ENCODE data around the gene TBC1D22A.

TBC1D22A gene

DNA sequence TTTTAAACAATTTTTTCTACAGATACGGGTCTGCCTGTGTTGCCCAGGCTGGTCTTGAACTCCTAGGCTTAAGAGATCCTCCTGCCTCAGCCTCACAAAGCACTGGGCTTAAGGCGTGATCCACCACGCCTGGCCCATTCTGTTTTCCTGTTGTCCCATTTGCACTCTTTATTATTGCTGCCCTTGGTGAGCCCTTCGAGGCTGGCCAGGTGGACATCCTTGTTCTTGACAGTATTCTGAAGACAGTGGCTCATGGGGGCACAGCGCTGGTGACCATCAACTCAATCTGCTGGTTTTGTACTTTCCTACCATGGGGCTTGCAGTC is 35.6 kb downstream of the TBC1D22A start:
- DNase-seq: no peak

DNA sequence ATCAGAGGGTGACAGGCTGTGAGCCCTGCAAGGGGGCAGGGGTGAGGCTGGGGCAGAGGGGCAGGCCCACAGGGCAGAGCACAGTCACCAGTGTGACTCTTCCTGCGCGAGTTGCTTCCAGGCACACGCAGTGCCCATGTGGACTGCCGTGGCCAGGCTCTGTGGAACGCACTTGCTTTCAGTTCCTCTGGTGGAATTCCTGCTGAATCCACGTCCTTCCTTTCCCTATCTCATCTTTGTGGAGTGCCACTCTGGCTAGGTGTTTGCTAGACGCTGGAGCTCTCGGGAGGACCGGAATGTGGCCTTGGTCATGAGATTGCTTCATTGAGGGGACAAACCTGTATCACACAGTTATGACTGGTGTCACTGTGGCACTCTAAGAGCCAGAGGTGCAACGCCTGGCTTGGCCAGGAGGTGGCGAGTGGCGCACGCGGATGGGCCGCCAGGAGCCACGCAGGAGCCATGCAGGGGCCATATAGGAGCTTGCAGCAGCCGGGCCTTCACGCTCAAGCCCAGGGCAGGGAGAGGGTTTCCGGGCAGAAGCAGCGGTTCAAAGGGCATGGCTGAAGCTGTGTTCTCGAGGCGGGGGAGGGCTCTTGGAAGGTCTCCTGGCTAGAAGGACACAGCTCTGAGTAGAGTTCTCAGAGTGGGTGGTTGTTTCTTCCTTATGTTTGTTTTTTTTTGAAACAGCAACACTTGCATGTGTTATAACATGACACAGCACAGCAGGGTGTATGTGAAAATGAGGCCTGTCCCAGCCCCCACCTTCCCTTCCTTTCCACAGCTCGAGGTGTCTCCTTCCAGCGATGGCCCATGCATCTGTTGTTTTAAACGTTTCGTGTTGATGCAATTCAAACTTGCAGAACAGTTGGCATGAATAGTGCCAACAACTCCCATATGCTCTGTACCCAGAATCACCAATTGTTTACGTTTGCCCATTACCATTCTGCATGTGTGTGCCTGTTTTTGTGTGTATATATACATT is 36.2 kb downstream of the TBC1D22A start:
- DNase-seq: no peak

DNA sequence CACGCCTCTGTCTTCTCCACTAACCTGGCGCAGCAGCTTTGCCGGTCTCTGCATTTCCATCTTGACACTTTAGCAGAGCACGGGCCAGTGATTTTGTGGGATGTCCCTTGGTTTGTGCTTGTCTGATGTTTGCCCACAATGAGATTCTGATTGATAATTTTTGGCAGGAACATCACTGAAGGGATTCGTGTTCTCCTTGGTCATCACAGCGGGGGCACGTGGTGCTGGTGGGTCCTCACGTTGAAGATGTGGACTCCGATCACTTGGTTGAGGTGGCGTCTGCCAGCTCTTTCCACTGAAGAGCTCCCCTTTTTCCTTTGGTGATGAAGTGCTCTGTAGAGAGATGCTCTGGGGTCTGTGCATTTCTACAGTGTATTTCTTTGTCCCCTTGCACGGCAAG is 37.2 kb downstream of the TBC1D22A start:
- no peak for DNase-seq

DNA sequence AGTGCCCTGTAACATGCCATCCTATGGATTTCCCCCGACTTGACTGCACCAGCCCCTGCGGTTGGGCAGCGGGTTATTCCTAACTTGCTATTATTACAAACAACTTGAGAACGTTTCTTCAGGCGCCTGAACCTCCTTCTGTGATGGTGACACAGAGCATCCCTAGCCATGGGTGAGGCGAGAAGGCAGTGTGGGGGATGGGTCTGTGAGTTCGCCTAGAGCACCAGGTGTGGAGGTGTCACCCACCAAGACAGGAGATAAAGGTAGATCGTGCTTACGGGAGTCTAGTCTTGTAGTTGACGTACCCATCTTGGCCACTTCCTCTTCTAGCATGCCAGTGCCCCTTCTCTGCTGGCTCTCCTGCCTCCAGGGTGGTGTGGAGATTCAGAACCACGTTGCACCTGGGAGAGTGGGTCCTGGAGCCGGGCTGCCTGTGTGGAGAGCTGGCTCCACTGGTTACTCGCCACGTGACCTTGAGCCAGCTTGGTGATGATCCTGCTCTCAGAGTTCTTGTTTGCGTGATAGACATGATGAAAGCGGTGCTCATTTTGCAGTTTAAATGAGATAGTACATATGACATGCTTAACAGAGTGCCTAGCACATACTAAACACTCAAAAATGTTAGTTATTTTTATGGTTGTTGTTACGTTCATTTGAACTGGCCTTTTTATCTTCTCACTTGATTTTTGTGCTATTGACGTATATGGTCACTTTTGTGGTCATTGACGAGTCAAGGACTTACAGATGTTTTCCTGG is 37.8 kb downstream of the TBC1D22A start:
- DNase-seq: no peak

DNA sequence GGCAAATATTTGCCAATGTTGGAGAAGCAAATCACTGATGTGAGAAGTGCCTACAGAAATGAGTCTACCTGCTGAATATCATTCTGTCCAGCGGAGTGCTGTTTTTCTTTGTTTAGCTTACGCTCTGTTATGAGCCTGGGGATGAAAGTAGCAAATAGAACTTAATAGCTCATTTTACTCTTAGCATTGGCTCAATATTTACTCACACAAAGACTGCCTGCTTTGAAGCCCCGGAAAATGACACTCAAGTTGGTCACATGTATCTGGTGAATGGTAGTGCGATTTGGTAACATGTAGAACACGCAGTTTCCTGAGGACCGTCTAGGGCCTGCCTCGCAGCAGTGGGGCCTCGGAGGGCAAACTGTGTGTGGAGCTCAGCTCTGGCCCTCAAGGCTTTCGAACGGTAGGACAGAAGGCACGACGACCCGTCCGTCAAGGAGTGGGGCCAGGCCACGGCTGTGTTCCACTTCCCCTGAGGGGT is 38.9 kb downstream of the TBC1D22A start:
- no peak for DNase-seq

DNA sequence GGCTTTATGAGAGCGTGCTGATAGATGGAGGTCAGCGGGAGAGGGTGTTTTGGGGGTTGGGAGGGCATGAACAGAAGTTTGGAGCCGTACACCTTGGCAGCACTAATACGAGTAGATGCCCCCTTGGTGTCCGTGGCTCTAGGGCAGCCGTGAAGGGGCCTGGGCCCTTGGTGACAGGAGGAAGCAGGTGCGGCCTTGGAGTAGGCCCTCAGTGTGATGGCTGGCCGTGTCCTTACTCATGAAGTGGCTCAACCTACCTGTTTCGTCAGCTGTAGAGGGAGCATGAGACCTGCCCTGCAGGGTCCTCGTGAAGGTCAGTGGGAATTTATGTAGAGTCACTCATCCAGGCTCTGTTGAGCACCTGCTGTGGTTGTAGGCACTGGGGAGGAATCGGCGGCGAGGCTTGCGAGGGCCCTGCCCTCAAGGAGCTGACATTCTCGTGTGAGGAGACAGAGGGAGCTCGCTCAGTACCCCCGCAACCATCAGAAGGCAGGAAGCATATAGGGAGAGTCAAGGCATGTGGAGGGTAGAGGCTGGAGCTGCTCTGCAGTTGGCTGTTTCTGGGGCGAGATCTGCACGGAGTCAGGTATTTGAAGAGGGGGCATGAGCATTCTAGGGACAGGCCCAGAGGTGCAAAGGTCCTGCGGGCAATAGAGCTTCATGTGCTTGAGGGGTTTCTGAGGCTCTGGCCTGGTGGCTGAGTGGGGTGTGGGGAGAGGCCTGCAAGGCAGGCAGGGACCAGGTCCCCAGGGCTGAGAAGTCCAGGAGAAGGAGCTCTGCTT is 39.6 kb downstream of the TBC1D22A start:
- no peak for DNase-seq

DNA sequence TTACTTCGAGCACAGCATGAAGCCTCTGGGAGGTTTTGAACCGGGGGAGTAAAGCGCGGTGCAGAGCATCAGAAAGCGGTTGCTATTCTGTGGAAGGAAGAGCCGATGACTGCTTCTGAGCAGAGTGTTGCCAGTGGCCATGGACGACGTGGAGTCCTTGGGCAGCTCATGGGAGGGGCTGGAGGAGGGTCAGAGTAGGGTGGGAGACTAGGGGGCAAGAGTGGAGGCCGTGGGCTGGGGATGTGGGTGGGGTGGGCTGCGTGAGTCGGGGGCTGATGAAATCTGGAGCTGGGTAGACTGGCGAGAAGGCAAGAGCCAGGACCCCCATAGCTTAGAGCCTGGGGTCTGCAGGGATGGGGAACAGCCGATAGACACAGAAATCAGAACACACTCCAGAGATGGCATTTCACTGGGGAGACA is 40.2 kb downstream of the TBC1D22A start:
- DNase-seq: no peak

DNA sequence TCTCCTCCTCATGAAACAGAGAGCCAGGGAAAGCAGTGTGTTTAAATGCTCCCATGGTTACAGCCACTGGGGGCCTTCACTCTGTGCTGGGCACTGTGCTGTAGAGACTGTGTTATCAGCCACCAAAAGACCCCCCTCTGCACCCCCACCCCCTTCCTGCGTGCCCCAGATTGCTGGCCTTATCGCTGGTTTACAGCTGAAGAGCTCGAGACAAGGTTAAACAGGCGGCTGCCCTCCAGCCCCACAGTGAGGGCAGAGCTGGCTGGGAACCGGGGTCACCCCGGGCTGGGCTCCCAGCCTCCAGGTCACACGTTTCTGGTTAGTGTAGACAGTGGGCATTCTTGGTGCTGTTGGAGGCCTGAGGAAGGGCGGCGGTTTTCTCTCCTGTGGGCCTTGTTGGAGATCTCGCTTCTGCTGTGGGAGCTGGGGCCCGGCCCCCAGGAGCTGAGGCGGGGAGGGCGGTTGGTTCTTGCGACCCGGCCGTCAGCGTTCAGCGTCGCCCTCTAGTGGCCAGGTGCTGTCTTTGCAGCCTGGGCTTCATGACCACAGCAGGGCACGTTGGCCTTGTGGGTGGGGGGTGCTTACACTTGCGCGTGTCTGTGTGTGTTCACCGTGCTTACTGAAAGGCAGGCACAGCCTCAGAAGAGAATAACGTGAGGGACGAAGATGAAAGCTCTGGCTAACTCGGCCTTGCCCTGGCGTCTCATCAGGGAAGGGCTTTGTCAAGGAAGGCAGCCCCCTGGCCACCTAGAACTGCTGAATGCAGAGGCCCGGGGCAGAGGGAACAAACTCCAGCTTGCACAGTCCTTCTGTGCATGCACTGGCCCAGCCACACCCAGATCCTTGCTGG is 40.8 kb downstream of the TBC1D22A start:
- no peak for DNase-seq

DNA sequence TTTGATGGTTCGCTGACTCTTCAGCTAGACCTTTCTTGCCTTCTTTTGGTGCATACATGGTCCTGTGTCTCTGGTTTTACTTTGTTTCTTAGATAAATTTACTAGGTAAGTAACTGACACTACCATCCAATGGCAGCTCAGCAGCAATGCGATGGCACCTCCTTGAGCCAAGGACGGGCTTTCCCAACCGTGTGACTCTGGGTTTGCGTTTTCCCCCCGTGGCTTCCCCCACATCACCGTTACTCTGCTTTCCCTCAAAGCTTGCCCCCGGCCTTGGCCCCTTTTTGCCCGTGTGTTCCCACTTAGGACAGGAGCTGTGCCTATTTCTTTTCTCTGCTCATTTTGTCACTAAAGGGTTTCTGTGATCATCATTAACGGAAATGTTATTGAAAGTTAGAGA is 41.5 kb downstream of the TBC1D22A start:
- no peak for DNase-seq

DNA sequence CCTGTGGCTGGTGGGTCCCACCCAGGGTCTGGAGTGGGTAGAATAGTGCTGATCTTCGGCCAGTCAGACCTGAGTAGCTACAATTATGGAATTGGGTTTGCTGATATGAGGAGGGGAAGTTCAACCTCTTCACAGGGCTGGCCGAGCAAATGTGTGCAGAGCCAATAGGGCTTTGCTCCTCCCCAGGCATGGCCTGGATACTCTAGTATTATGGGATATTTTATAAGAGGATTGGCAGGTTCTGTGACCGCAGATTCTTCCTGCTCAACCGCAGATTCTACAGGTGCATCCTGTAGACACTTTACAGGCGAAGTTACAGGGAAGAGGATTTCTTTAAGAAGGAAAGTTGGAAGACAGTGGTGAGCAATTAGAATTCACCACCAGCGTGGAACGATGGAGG is 44.3 kb downstream of the TBC1D22A start:
- no peak for DNase-seq

DNA sequence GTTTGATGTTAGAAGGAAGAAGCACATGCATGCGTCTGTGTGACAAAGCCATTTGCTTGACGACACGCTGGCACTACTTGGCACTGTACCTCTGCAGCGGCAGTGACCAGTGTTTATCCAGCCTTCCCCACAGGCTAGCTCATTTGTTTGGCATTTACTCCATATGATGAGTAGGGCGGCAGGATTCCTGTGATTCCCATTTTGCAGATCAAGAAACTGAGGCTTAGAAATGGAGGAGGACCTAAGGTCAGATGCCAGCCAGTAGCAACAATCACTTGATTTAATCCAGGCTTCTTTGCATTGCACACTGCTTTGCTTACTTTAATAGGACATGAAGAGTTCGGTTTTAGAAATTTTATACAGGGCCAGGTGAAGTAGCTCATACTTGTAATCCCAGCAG is 45.0 kb downstream of the TBC1D22A start:
- DNase-seq: no peak

DNA sequence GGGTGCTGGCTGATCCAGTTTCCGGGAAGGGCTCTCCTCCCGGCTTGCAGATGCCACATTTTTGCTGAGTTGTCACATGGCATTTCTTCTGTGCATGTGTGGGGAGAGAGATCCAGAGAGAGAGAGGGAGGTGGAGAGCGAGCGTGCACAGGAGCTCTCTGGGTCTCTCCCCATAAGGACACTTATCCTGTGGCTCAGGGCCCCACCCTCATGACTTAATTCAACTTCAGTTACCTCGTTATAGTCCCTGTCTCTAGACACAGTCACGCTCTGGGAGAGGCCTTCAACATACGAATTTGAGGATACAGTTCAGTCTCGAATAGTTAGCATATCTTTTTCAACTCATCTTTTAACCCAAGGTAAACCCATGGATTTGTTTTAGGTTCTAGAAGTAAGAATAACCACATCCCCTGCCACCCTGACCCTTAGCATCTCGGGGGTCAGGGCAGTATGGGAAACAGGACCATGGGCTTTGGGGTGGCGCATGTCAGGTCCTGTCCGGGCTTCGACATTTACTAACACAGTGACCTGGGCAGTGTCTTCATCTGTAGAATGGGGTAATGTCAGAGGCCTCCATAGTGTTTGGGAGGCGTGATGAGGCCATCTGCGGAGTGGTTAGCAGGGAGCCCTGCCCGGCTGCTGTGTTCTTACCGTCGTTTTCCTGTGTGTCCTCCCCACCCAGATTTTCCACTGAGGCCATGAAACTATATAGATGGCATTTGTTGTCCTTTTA is 46.9 kb downstream of the TBC1D22A start:
- DNase-seq: no peak

DNA sequence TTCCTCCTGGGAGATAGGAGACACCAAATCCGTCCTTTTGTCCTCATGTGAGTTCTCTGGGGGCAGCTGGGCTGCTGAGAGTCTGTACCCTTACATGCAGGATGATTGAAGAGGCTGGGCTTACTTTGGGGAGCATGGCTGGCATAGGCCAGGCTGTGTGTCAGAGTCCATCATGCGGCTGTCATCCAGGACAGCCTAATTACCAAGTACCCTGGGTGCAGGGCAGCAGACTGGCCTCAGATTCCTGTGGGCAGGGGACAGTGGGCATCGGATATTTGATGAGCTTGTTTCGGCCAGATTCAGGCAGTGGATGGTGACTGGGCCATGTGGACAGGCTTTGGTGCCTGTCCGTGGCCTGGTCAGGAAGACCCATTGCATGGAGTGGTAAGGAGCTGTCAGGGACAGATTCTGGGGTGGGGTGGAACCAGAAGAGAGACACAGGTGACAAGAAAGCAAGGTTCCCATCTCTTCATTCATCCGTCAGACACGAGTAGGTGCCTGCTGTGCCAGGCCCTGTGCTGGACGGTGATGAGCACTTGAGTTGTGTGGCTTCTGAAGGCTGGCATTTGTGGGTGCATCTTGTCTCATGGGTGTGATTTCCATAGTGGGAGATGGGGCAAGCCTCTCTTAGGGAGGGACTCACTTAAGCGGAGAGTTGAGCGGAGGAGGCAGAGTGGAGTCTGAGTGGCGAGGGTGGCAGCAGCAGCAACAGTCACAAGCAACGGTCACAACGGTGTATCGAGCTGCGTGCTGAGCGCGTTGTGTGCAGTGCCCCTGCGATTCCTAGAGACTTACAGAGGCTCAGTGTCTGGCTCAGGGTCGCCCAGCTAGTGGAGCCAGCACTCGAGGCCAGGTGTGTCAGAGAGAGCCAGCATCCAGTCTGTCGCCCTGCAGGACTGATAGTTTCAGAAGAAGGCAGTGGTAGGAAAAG is 48.7 kb downstream of the TBC1D22A start:
- no peak for DNase-seq

DNA sequence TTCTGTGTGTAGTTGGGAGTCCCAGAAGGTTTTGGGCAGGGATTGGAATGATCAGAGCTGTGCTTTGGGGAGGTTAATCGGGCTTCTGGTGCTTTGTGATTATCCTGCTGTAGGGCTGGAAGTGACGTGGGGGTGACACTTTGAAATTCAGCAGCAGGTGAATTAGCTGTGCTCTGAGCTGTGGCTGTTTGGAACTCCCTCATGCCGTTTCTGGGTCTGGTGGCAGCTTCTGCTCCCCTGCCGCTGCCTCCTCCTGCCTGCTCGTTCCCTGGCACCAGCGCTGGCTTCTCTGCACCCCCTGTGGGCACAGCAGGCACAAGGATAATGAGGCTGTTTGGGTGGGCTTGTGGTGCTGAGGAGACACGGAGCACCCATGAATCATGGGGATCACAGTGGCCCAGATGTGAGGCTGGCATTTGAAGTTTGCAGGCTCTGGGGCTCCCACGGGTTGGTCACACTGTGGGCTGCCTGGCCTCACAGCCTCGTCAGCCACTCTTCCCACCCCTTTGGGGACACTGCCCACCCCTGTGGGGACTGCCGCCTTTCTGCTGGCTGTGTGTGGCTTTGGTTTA is 49.7 kb downstream of the TBC1D22A start:
- no peak for DNase-seq

DNA sequence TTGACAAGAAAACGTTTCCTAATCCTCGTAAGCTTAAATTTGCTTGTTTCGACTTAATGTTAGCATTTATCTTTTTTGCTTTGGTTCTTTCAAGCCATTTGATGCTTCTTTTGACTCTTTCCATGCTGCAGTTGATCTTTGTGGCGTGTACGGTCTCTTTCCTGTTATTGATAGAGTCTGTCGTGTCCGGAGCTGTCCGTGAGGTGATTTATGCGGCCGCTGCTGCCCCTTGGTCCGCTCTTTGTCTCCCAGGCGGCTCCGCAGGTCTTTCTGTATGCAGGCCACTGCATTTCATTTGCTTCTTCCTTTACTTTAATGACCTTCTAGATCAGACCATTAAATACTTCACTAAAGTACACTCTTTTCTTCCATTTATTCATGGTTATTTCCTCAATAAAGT is 50.3 kb downstream of the TBC1D22A start:
- DNase-seq: no peak

DNA sequence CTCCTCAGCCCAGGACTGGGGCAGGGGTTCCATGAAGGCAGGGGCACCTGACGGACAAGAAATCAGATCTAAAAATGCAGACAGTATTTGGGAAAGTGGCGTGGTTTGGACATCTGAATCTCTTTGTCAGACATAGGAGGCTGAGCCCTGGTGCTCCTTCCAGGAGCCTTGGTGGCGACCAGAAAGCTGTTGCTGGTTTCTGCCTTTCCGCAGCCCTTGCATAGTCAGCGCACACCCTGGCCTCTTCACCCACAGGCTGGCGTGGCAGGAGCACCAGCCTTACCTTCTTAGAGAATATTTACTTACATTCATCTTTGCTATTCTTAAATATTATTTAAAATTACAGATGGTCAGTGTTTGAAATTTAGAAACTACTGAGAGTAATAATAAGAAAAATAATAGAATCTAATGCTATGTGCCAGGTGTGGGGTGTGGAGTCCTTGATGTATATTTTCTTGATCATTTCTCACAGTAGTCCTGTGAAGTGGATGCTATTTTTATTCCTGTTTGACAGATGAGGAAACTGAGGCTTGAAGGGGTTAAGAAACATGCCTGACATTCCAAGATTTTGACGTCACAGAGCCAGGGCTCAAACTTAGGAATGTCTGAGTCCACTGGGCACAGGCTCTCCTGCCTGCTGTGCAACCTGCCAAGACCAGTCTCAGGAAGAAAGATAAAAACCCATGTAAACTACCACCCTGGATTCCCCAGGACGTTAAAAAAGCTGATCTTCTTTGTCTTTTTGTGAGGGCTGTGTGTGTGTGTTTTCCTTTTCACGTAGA is 51.6 kb downstream of the TBC1D22A start:
- DNase-seq: no peak

DNA sequence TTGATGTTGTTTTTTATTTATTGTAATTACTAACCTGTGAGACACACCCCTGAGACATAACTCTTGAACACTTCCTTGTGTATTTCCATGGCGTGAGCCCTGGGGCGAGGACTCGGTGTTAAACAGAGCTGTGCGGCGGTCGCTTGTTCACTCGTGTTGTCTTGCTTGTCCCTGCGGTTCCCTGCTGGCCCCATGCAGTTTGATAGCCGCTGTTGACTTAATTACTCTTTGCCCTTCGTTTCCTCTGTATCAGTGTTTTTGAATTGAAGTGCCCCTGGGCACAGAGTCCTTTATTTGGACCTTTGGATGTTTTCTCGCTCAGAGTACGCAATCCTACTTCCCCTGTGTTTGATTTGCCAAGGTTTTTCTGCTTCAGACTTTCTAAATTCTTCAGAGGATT is 52.7 kb downstream of the TBC1D22A start:
- no peak for DNase-seq

DNA sequence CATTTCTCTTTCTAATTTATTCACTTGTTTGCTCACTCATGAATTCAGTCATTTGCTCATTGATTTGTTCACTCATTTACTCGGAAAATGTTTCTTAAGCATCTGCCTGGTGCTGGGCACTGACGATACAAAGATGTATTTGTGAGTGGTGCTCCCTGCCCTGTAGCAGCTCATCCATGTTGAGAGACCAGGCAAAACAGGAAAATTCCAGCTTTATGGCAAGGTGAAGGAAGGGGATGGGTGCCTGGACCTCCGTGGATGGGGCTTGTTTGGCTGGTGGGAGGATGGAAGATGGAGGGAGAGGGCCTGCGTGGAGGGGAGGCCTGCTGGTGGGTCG is 53.1 kb downstream of the TBC1D22A start:
- DNase-seq: no peak

Data from cortex of kidney (tissue), 1 donor.